HepG2 (cell line): ENCODE measurements around the gene HLA-DQA1. TPM values are rescaled to one million over a fixed set of nuclear protein-coding genes. Genes with fewer than 3 reads are reported as not detected.

Source experiments
- ATAC-seq: fragments of 200-7000 bp; cut with Tn5 transposase; 3 replicates; pipeline ENCODE4 v1.9.1; 2020; ENCODE audit warnings: mild to moderate bottlenecking, moderate library complexity
- BruUV-seq: library from RNA; stranded (reverse); fragments of 400-500 nt; replicated peaks from 2 replicates; lab custom pipeline; 2021; lab: Mats Ljungman, UMichigan
- CTCF ChIA-PET: fragments of 300-600 bp; formaldehyde crosslinking; extraction: SDS; loops from one replicate; lab custom pipeline; 2021; ENCODE audit warnings: low total read pairs, inconsistent platforms, low intra/inter-chr PET ratio; lab: Yijun Ruan, JAX
- POLR2A ChIA-PET: fragments of 350-600 bp; sonication (Branson Sonifier 250); formaldehyde crosslinking; loops from one replicate; lab custom pipeline; 2020; ENCODE audit warnings: antibody characterized with exemption, inconsistent platforms; lab: Yijun Ruan, JAX
- DNase-seq: peaks from one replicate; pipeline ENCODE4 v3.0.0-alpha.2; 2015; ENCODE audit warnings: low spot score
- FAIRE-seq: peaks from 3 replicates; lab custom pipeline; 2011; peaks lifted over from hg19 to GRCh38; lab: Jason Lieb, UNC
- H2AFZ ChIP-seq: one replicate; pipeline ENCODE4 v1.6.1; 2011; ENCODE audit warnings: low read length, inconsistent platforms
- H3K27ac ChIP-seq: fragments of 300-600 bp; 3 replicates; pipeline ENCODE4 v1.8.0; 2011; ENCODE audit warnings: mixed run types, mild to moderate bottlenecking, mixed read lengths, low read length, inconsistent platforms; ENCODE audit not compliant: insufficient read depth; ENCODE audit errors: extremely low read length
- H3K27me3 ChIP-seq, 2 experiments: fragments of 200-600 bp in 1 of 2; 2 replicates in 1 of 2; 3 replicates in 1 of 2; pipeline versions ENCODE4 v1.6.0 to v1.8.0; 2011; ENCODE audit warnings: low read length in 2 of 2, mild to moderate bottlenecking in 2 of 2, moderate library complexity in 2 of 2, inconsistent platforms in 1 of 2; ENCODE audit not compliant: insufficient read depth in 2 of 2, control insufficient read depth in 1 of 2
- H3K36me3 ChIP-seq, 2 experiments: fragments of 200-600 bp in 1 of 2; replicated peaks in 1 of 2; 2 replicates in 1 of 2; 3 replicates in 1 of 2; pipeline versions ENCODE4 v1.5.1 to v1.8.0; 2011; ENCODE audit warnings: low read length in 2 of 2, inconsistent platforms in 1 of 2; ENCODE audit not compliant: insufficient read depth in 2 of 2, control insufficient read depth in 1 of 2
- H3K4me1 ChIP-seq: 2 replicates; pipeline ENCODE4 v1.5.1; 2012; ENCODE audit warnings: low read length, inconsistent platforms; ENCODE audit not compliant: insufficient read depth
- H3K4me2 ChIP-seq: 2 replicates; pipeline ENCODE4 v1.6.0; 2011; ENCODE audit warnings: low read depth, low read length, inconsistent platforms
- H3K4me3 ChIP-seq, 3 experiments: fragments of 200-600 bp in 1 of 3; sonication (generic), shearing (Covaris generic) in 1 of 3; replicated peaks in 1 of 3; 2 replicates each; pipeline ENCODE4 v1.5.1; 2011 to 2016; ENCODE audit warnings: low read length in 3 of 3, inconsistent platforms in 2 of 3, low read depth in 2 of 3, mild to moderate bottlenecking in 2 of 3, control low read depth in 1 of 3, mixed read lengths in 1 of 3; ENCODE audit not compliant: insufficient read depth in 1 of 3
- H3K79me2 ChIP-seq: one replicate; pipeline ENCODE4 v1.6.1; 2011; ENCODE audit warnings: low read length, inconsistent platforms; ENCODE audit not compliant: insufficient read depth
- H3K9ac ChIP-seq: 2 replicates; pipeline ENCODE4 v1.6.0; 2011; ENCODE audit warnings: mild to moderate bottlenecking, low read depth, low read length, inconsistent platforms; ENCODE audit not compliant: insufficient read depth
- H3K9me3 ChIP-seq: 2 replicates; pipeline ENCODE4 v1.5.1; 2012; ENCODE audit warnings: mild to moderate bottlenecking, low read length
- H4K20me1 ChIP-seq: 2 replicates; pipeline ENCODE4 v1.6.0; 2011; ENCODE audit warnings: inconsistent platforms, mild to moderate bottlenecking, low read length, moderate library complexity; ENCODE audit not compliant: insufficient read depth
- HNF4G ChIP-seq, 2 experiments: sonication (generic) in 1 of 2; formaldehyde crosslinking in 1 of 2; IDR thresholded peaks; 2 replicates each; pipeline versions ENCODE4 v1.4.0 to v1.6.1; 2011 to 2020; ENCODE audit warnings: borderline replicate concordance in 2 of 2, low read depth in 2 of 2, mild to moderate bottlenecking in 2 of 2, low read length in 1 of 2, missing genetic modification reagents in 1 of 2, moderate library complexity in 1 of 2
- HOXA9 ChIP-seq: sonication (generic); formaldehyde crosslinking; IDR thresholded peaks from 2 replicates; pipeline ENCODE4 v1.8.1; 2022; ENCODE audit warnings: missing genetic modification reagents, mild to moderate bottlenecking, moderate library complexity, borderline replicate concordance
- MYNN ChIP-seq: sonication (generic); formaldehyde crosslinking; IDR thresholded peaks from 2 replicates; pipeline ENCODE4 v1.4.0; 2020; ENCODE audit warnings: mild to moderate bottlenecking, low read depth, missing genetic modification reagents
- ZKSCAN8 ChIP-seq: IDR thresholded peaks from 2 replicates; pipeline ENCODE4 v1.6.1; 2016; ENCODE audit warnings: borderline replicate concordance, missing genetic modification reagents, missing compliant biosample characterization
- ZNF136 ChIP-seq: sonication (generic); formaldehyde crosslinking; IDR thresholded peaks from 2 replicates; pipeline ENCODE4 v1.8.1; 2022; ENCODE audit warnings: low read depth, mild to moderate bottlenecking, moderate library complexity, missing genetic modification reagents
- ZNF256 ChIP-seq: sonication (generic); formaldehyde crosslinking; conservative IDR thresholded peaks from 2 replicates; pipeline ENCODE4 v1.4.0; 2020; ENCODE audit warnings: missing genetic modification reagents
- WGBS: methylation state at CpG from one replicate; pipeline ENCODE4 v1.1.6; 2017; ENCODE audit warnings: low lambda C conversion rate; 5-methylcytosine and 5-hydroxymethylcytosine counted together
- in situ Hi-C: cut with HindIII; loops from 2 replicates; pipeline ENCODE4 v1.10.0; 2017; ENCODE audit warnings: low pct_unique_long_range_greater_than_20kb; ENCODE audit not compliant: extremely low pct_ligation_motif_present
- intact Hi-C: fragments of 100-400 bp; cut with micrococcal nuclease; formaldehyde crosslinking; loops from one replicate; pipeline ENCODE4 v1.10.0; 2022; ENCODE audit not compliant: unreplicated experiment
- polyA plus RNA-seq, 8 experiments: library from polyadenylated mRNA; depleted of rRNA in 3 of 8; stranded (reverse) in 7 of 8; unstranded in 1 of 8; fragments of >200 nt; fragmentation: Illumina TruSeq in 4 of 8; extraction: Trizol in 4 of 8; gene quantifications; 2 replicates each; pipeline versions ENCODE4 v1.2.1 to v1.2.3, GENCODE V29; 2011 to 2016; ENCODE audit warnings: low read depth in 4 of 8, missing spikeins in 1 of 8, mixed read lengths in 1 of 8; ENCODE audit not compliant: insufficient read depth in 1 of 8
- total RNA-seq, 5 experiments: library from RNA; depleted of rRNA; stranded (reverse); fragments of >200 nt; fragmentation: Illumina TruSeq; extraction: Trizol; gene quantifications; 2 replicates each; pipeline ENCODE4 v1.2.3, GENCODE V29; 2016; ENCODE audit warnings: low read depth in 1 of 5
- TF ChIP-seq, protein P1 (sequence below): fragments of 450-650 bp; IDR thresholded peaks from 2 replicates; pipeline ENCODE4 v1.6.1; 2017; ENCODE audit warnings: mild to moderate bottlenecking
- TF ChIP-seq, protein P2 (sequence below): sonication (generic); formaldehyde crosslinking; IDR thresholded peaks from 2 replicates; pipeline ENCODE4 v1.5.1; 2020; ENCODE audit warnings: mild to moderate bottlenecking, moderate library complexity, missing genetic modification reagents
- TF ChIP-seq, protein P3 (sequence below): sonication (generic); formaldehyde crosslinking; IDR thresholded peaks from 2 replicates; pipeline ENCODE4 v1.4.0; 2020; ENCODE audit warnings: low read depth, missing genetic modification reagents
- TF ChIP-seq, protein P4 (sequence below): sonication (generic); formaldehyde crosslinking; conservative IDR thresholded peaks from 2 replicates; pipeline ENCODE4 v1.4.0; 2020; ENCODE audit warnings: mild to moderate bottlenecking, missing genetic modification reagents, moderate library complexity

The HLA-DQA1 gene
- total and polyA plus RNA-seq, 2 of the 13 experiments (the other 11 are each of a cell fraction or from before 2014, with no cell fraction given), result not detected

DNA sequence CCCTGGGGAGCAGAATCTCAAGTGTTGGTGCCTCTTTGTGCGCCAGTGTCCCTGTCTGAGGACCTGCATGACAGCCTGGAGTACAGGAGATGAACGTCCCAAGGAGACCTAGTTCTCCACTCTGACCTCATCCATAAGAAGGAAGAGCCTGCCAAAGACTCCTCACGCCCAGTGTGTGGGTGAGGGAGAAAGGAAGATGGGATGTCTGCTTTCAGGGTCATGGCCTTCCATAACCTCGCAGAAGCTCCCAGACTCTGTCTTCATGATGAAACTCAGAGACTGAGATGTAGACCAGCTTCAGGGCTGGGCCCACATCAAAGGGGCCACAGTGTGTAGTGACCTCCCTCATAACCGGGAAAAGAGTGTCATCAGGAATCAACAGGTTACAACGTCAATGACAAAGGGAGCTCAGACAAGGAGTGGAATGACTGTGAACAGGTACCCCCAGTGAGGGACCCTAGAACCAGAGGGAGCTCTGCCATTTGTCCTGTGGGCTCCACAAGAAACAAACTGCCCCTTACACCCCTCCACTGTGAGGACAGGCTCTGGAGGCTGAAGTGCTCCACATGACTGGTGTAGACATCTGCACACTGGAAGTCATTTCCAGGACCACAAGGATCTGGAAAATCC lies 21.2 kb downstream of the HLA-DQA1 start:
- no TSS peak for BruUV-seq
- no peaks in the 10 kb centered on the region for H3K79me2 ChIP-seq
- intact Hi-C loops (no loop called here), in situ Hi-C loops (no loop called here)
- POLR2A ChIA-PET, result no interaction called here
- TF ChIP-seq HOXA9 (CRISPR knock-in tag) (no peak), ZKSCAN8 (CRISPR knock-in tag) (no peak), ZNF256 (no peak), ZNF136 (CRISPR knock-in tag) (no peak), HNF4G (IDR thresholded peaks at IDR 0.05; ENCODE audit: borderline replicate concordance, low read depth, low read length) (no peak), HNF4G (CRISPR knock-in tag; IDR thresholded peaks at IDR 0.05; ENCODE audit: borderline replicate concordance, low read depth) (no peak), MYNN (CRISPR knock-in tag) (no peak)
- TF ChIP-seq, protein P1, sequence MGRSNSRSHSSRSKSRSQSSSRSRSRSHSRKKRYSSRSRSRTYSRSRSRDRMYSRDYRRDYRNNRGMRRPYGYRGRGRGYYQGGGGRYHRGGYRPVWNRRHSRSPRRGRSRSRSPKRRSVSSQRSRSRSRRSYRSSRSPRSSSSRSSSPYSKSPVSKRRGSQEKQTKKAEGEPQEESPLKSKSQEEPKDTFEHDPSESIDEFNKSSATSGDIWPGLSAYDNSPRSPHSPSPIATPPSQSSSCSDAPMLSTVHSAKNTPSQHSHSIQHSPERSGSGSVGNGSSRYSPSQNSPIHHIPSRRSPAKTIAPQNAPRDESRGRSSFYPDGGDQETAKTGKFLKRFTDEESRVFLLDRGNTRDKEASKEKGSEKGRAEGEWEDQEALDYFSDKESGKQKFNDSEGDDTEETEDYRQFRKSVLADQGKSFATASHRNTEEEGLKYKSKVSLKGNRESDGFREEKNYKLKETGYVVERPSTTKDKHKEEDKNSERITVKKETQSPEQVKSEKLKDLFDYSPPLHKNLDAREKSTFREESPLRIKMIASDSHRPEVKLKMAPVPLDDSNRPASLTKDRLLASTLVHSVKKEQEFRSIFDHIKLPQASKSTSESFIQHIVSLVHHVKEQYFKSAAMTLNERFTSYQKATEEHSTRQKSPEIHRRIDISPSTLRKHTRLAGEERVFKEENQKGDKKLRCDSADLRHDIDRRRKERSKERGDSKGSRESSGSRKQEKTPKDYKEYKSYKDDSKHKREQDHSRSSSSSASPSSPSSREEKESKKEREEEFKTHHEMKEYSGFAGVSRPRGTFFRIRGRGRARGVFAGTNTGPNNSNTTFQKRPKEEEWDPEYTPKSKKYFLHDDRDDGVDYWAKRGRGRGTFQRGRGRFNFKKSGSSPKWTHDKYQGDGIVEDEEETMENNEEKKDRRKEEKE, result no peak
- TF ChIP-seq, protein P2, sequence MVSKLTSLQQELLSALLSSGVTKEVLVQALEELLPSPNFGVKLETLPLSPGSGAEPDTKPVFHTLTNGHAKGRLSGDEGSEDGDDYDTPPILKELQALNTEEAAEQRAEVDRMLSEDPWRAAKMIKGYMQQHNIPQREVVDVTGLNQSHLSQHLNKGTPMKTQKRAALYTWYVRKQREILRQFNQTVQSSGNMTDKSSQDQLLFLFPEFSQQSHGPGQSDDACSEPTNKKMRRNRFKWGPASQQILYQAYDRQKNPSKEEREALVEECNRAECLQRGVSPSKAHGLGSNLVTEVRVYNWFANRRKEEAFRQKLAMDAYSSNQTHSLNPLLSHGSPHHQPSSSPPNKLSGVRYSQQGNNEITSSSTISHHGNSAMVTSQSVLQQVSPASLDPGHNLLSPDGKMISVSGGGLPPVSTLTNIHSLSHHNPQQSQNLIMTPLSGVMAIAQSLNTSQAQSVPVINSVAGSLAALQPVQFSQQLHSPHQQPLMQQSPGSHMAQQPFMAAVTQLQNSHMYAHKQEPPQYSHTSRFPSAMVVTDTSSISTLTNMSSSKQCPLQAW, result no peak
- TF ChIP-seq, protein P3, sequence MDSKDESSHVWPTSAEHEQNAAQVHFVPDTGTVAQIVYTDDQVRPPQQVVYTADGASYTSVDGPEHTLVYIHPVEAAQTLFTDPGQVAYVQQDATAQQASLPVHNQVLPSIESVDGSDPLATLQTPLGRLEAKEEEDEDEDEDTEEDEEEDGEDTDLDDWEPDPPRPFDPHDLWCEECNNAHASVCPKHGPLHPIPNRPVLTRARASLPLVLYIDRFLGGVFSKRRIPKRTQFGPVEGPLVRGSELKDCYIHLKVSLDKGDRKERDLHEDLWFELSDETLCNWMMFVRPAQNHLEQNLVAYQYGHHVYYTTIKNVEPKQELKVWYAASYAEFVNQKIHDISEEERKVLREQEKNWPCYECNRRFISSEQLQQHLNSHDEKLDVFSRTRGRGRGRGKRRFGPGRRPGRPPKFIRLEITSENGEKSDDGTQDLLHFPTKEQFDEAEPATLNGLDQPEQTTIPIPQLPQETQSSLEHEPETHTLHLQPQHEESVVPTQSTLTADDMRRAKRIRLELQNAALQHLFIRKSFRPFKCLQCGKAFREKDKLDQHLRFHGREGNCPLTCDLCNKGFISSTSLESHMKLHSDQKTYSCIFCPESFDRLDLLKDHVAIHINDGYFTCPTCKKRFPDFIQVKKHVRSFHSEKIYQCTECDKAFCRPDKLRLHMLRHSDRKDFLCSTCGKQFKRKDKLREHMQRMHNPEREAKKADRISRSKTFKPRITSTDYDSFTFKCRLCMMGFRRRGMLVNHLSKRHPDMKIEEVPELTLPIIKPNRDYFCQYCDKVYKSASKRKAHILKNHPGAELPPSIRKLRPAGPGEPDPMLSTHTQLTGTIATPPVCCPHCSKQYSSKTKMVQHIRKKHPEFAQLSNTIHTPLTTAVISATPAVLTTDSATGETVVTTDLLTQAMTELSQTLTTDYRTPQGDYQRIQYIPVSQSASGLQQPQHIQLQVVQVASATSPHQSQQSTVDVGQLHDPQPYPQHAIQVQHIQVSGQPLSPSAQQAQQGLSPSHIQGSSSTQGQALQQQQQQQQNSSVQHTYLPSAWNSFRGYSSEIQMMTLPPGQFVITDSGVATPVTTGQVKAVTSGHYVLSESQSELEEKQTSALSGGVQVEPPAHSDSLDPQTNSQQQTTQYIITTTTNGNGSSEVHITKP, result no peak
- TF ChIP-seq, protein P4, sequence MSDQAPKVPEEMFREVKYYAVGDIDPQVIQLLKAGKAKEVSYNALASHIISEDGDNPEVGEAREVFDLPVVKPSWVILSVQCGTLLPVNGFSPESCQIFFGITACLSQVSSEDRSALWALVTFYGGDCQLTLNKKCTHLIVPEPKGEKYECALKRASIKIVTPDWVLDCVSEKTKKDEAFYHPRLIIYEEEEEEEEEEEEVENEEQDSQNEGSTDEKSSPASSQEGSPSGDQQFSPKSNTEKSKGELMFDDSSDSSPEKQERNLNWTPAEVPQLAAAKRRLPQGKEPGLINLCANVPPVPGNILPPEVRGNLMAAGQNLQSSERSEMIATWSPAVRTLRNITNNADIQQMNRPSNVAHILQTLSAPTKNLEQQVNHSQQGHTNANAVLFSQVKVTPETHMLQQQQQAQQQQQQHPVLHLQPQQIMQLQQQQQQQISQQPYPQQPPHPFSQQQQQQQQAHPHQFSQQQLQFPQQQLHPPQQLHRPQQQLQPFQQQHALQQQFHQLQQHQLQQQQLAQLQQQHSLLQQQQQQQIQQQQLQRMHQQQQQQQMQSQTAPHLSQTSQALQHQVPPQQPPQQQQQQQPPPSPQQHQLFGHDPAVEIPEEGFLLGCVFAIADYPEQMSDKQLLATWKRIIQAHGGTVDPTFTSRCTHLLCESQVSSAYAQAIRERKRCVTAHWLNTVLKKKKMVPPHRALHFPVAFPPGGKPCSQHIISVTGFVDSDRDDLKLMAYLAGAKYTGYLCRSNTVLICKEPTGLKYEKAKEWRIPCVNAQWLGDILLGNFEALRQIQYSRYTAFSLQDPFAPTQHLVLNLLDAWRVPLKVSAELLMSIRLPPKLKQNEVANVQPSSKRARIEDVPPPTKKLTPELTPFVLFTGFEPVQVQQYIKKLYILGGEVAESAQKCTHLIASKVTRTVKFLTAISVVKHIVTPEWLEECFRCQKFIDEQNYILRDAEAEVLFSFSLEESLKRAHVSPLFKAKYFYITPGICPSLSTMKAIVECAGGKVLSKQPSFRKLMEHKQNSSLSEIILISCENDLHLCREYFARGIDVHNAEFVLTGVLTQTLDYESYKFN (CRISPR knock-in tag), result no peak
- H2AFZ ChIP-seq, result no peak overlapping the region
- H3K4me2 ChIP-seq, result no peak overlapping the region
- no peak overlapping the region for H3K4me3 ChIP-seq
- no peaks in the 10 kb centered on the region for H3K36me3 ChIP-seq
- H3K4me1 ChIP-seq, result peaks cover 7% of the 10 kb centered on the region; the same call in 1 of the 2 replicates
- no peaks in the 10 kb centered on the region for H4K20me1 ChIP-seq
- no peak for DNase-seq
- H3K27ac ChIP-seq, result no peak overlapping the region
- no peaks in the 10 kb centered on the region for H3K9me3 ChIP-seq
- WGBS, result 10% methylated on average over 5 of the region's 6 CpGs
- no peak for ATAC-seq
- no peak overlapping the region for H3K9ac ChIP-seq
- CTCF ChIA-PET, result no interaction called here
- H3K27me3 ChIP-seq, result no peaks in the 10 kb centered on the region
- no peak for FAIRE-seq
